Activated T-cell treated with anti-CD3 and anti-CD28 coated beads, Interleukin-2, amount 50 U/mL, for 48 hours (primary cell): Measurements from ENCODE around the gene PIAS1.
"Not testable (repeated sequence)": the region's sequence is repeated elsewhere in the genome, so short reads cannot be mapped to it uniquely, and the experiment has no call there.

ENCODE experiments used
- DNase-seq, 2 experiments: peaks; one replicate each; pipeline ENCODE4 v3.0.0-alpha.2; 2020

The PIAS1 gene

GRCh38 chr15:68222432-68222743 lies 168.3 kb downstream of the PIAS1 start:
- DNase-seq: not testable (repeated sequence)

DNA sequence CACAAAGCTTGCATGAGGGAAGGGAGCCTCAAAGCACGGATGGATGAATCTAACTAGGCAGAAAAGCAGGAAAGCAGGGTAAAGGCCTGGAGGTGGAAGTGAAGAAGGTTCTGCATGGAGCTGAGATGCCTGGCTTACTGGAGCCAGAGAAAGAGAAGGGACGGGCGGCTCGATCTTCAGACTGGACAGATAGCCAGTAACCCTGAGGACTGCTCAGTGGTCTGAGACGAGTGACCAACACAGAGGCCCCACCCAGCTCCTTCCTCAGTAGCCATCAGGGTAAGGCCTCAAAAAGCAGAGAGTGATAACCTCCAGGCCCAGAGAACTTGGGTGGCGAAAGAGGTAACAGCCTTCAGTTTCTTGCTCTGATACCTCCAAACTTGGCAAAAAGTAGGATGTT lies 169.1 kb downstream of the PIAS1 start:
- no peak for DNase-seq

- DNase-seq: no peak
Measured at GRCh38 chr15:68224108-68224507, 170.0 kb downstream of the PIAS1 start.

- DNase-seq: no peak
Measured at GRCh38 chr15:68224546-68225250, 170.6 kb downstream of the PIAS1 start.

DNA sequence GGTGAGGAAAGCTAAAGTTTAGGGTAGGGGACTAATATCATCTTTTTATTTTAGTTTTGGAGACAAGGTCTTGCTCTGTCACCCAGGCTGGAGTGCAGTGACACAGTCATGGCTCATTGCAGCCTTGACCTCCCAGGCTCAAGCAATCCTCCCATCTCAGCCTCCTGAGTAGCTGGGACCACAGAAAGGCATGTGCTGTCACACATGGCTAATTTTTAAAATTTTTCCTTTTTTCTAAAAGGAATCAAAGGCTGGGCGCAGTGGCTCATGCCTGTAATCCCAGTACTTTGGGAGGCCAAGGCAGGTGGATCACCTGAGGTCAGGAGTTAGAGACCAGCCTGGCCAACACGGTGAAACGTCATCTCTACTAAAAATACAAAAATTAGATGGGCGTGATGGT lies 171.3 kb downstream of the PIAS1 start:
- not testable (repeated sequence) for DNase-seq

- DNase-seq: no peak
Measured at GRCh38 chr15:68227643-68228142, 173.6 kb downstream of the PIAS1 start.

GRCh38 chr15:68228143-68228970 lies 174.2 kb downstream of the PIAS1 start:
- DNase-seq: no peak

GRCh38 chr15:68228971-68229385 lies 174.9 kb downstream of the PIAS1 start:
- no peak for DNase-seq

- DNase-seq: peak; percentile 90 to 93
Measured at GRCh38 chr15:68229386-68230156, 175.5 kb downstream of the PIAS1 start, which contains the start of gene CLN6. Gene CLN6, minus strand, starts transcription at chr15:68229728. Its CDS starts 144 bp downstream, at chr15:68229584.

- no peak for DNase-seq
Measured at GRCh38 chr15:68230157-68231100, 176.3 kb downstream of the PIAS1 start.

DNA sequence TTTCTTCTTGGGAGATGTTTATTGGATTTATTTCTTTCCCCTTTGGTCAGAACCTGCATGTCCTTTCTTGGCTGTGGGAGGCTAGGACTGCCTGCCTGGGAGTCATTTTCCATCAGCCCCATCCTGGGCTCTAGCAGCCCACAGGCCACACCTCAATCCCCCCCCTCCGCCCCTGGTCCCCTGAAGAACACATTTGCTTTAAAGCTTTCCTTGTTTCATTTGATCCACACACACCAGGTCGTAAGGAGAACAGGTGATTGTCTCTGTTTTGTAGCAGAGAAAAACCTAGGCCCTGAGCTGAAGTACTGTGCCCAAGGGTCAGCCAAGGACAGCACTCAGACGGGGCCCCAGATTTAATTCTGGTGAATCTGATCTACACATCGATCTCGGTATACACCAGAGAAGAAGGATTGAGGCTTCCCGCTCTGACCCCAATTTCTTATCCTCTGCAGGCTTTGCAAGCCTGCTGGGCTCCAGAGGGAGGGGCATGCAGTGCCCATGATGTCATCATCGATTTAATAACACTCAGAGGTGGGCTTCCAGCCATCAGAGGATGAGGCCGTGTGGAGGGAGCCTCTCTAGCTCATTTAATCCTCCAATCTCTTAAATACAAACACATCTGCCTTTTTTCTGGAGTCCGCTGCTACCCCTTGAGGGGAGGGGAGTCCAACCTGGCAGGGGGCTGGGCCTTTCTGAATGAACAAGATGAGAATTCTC lies 177.1 kb downstream of the PIAS1 start:
- DNase-seq: no peak

DNA sequence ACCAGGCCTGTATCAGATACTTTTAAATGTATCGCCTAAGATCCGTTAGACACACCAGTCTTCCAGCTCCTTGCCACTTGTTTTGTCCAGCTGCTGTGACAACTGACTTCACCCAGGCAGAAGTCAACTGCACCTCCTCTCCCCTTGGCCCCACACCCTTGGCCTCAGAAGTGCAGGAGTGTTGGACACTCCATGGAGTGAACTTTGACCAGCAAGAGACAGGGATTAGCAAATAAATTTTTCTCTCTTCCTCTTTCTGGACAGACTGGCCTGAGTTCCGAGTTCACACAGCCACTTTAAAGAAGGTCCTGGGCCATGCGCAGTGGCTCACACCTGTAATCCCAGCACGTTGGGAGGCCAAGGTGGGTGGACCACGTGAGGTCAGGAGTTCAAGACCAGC lies 178.3 kb downstream of the PIAS1 start:
- DNase-seq: no peak

- DNase-seq: no peak
Measured at GRCh38 chr15:68232937-68233336, 178.8 kb downstream of the PIAS1 start.

DNA sequence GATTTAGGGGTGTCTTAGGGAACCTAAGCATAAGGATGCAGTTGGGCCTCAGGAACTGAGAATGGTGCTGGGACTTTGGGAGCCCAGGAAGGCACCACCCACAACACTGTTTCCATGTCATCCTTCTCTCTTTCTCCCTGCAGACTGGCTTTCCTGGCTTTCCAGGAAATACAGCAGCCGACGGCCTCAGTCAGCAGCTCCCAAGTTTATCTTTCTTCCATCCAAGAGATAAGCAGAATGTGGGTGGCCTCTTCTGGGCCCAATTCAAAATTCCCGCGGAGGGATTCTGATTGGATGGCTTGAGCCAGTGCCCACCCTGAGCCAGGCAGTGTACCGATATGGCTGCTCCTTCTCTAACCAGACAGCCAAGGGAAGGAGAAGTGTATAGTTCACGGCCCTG lies 179.9 kb downstream of the PIAS1 start:
- no peak for DNase-seq

GRCh38 chr15:68234520-68234919 lies 180.4 kb downstream of the PIAS1 start:
- not testable (repeated sequence) for DNase-seq

GRCh38 chr15:68235022-68235421 lies 180.9 kb downstream of the PIAS1 start:
- DNase-seq: no peak

DNA sequence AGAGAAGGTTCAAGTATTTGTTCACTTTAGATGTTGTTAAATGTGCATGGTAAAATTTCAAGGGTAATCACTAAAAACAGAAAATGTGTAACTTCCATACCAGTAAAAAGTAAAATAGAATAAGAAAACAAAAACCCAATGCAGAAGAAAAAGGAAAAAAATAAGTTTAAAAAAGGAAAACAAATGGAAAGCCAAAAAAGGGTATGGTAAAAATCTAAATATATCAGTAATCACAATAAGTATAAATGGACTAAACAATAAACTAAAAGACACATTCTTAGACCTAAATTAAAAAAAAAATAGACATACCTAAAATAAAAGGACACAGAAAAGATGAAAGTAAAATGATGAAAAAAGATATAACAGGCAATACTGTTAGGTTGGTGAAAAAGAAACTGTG lies 184.9 kb downstream of the PIAS1 start:
- no peak for DNase-seq

- no peak for DNase-seq
Measured at GRCh38 chr15:68241088-68241935, 187.2 kb downstream of the PIAS1 start.
